Stimulated activated CD4-positive, alpha-beta T cell treated with anti-CD3 and anti-CD28 coated beads, Interleukin-2, amount 100 ng/mL, for 24 hours (primary cell): ENCODE measurements around the gene RGS7.
"Not testable (repeated sequence)": the region's sequence is repeated elsewhere in the genome, so short reads cannot be mapped to it uniquely, and the experiment has no call there.

Experiments
- DNase-seq, 2 donors: peaks; one replicate each; pipeline ENCODE4 v3.0.0-alpha.2; 2020

Gene RGS7

DNA sequence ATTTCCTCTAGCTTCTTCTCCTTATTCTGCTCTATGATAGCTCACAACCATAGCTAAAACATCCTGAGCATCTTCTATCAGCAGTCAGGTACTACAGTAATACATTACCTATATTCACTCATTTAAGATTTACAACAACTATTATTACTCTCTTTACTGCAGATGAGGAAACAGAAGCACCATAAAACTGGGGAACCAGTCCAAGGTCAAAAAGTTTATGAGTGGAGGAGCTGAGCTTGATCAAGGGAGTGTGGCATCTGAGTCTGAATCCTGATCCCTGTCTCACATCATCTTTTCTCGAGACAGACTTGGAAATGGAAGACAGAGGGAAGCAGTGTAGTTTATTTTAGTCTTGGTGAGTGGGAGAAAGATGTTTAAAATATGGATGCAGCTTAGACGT is 288.6 kb downstream of the RGS7 start:
- DNase-seq: no peak

DNA sequence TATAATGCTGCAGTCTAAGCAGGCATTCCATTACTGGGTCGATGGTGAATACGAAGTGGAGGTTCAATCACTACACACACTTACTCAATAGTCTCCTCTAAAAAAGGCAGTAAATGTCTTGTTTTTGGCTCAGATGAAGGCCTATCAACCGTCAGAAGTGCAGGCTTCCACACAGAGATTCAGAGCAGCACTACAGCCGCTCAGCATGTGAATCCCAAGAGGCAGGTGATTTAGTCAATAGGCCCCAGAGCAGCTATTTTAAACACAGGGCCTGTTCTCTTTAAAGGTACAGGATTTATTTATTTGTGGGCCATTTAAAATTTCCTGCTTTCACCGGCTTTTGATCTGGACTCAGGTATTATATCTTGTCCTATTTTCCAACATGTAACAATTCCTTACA is 293.7 kb downstream of the RGS7 start:
- DNase-seq: no peak

DNA sequence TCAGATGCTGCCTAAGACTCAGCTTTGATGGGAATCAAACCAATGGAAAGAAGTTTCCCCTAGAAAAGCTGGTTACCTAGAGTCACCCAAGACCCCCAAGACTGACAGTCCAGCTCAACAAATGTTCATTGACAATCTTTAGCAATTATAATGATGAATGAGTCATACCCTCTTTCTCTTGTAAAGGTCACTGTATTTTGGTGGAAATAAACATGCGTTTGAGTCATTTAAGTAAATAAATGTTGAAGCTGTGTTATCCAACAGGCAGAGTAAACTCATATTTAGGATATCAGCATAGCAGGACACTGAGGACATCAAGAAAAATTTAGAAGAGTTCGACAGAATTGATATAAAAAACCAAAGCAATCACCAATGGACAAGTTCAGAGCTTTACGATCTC is 295.9 kb downstream of the RGS7 start:
- no peak for DNase-seq

DNA sequence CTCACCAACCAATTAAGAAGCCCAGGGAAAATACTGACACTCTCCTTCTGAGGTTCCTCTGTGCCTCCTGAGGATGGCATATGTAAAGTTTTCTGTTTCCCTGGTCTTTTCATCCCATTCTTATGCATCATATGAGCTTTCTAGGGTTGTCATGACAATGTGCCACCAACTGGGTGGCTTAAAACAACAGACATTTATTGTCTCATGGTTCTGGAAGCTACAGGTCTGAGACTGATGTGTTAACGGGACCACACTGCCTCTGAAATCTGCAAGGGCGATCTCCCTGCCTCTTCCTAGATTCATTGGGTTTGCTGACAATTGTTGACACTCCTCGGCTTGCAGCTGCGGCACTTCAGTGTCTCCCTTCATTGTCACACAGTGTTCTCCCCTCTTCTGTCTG is 308.4 kb downstream of the RGS7 start:
- no peak for DNase-seq

DNA sequence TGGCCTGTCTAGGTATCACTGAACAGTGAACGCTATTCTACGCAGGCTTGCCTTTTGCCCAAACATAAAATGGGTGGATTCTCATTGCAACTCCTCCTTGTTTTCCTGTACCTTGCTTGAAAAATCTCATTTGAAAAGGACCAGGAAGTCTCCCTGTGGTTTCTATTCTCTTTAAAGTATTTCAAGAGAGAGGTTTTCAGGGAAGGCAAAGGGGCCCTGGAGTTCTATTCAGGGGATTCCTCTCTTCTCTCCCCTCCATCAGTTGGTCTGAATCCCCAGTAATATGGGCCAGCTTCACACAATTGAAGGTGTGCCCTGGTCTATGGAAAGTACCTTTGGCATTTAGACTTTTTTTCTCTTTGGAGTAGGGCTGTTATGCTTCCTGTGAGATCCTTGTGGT is 311.3 kb downstream of the RGS7 start:
- no peak for DNase-seq

DNA sequence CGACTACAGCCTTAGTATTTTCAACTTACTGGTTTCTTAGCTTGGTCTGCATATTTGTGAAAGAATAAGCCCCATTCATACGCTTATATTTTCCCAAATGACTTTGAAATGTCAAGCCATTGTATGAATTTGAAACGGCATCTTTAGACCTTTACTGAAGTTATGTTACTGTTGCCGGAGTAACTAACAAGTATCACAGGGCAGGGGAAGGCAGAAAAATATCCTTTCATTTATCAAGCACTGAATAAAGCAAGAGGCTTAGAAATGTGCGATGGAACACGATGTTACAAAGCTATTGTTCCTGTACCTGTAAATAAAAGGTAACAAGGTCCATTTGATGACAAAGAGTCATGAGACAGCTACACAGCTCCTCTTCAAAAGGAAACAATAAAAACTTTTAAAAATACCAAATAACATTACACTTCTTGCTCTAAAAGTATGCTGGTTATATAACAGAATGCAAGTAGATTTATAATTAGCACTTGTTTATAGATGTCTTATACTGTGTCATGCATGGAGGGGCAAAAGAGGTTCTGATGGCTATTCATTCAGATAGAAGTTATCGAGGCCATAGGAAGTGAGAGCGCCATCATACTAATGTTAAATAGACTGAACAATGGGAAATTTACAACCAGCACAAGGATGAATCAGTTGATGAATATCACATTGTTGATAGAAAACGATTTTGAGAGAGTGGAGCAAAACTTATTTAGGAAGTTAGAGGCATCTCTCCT is 322.6 kb downstream of the RGS7 start:
- no peak for DNase-seq

DNA sequence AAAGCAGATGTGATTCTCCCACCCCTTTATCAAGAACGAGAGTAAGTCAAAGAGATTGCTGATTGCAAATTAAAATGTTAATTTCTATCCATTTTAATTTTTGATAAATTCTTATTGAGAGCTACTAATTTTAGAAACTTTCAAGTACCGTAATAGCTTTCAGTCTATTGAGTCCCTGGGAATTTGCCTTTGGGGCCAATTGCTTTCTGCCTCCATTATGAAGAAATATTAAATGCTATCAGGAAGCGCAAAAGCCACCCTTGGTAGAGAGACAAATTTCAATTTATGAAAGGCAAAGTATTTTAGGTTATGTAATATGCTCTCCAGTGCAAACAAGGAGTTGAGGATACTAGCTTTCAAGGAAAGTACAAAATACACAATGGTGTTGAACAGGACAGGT is 332.2 kb downstream of the RGS7 start:
- no peak for DNase-seq

DNA sequence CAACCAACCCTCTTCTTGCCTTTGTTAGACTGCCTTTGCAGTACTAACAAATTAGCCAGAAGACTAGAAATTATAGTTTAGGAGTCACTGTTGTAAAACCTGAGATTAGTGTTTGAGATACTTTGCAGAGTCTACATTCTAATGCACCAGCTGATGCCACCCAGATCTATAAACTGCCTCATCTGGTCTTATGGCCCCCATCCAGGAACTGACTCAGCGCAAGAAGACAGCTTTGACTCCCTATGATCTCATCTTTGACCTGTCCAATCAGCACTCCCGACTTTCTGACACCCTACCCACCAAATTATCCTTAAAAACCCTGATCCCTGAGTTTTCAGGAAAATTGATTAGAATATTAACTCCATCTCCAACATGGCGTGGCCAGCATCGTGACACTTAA is 334.6 kb downstream of the RGS7 start:
- DNase-seq: no peak

DNA sequence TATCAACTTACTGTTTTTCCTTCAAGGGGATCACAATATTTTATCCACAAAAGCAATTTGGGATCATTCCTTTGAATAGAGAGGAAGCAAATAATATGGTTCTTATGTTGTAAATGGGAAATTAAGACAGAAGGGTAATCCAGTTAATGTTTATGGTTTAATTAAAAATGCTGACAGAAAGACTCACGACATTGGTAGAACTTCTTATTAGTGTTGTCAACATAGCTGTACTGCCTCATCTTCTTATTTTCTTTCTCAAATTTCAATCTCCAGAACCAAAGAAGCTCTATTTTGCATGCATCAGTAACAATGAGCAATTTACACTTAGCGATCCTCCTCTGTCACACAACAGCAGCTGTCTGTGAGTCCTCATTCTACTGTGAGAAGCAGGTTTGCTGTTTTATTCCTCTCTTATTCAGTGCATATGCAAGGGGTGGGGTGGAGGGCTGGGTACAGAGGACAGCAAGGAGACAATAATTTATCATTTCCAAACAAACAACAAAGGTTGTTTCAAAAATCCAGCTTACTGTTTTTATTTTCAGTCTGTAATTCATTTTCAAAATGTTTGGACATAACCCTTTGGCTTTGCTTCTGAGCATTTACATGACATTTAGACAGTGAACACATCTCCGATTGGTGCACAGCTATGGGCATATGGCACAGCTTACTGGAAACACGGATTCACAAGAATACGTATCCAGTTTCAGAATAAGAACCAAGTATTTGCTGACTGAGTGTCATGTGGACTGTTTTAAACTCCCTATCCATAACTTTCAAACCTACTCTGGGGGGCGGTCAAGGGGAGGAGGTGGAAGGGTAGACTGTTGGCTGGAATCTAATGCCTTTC is 335.9 kb downstream of the RGS7 start:
- no peak for DNase-seq

DNA sequence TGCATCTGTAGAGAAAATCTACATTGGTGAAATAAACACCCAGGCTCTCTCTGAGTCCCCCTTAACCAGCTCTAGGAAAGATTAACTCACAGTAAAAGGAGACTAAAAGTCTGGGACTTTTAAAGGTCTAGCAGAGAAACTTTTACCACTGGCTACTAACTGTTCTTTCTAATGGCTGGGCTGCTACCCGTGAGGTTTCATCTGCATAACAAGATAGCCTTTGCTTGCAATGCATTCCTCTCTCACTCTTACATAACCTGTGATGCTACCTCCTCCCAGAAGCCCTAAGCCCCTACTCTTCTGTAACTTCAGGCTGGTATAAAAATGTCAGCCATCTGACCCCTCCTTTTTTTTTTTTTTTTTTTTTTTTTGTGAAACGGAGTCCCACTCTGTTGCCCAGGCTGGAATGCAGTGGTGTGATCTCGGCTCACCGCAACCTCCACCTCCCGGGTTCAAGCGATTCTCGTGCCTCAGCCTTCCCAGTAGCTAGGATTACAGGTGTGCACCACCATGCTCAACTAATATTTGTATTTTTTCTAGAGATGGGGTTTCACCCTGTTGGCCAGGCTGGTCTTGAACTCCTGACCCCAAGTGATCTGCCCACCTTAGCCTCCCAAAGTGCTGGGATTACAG is 344.2 kb downstream of the RGS7 start:
- DNase-seq: no peak

DNA sequence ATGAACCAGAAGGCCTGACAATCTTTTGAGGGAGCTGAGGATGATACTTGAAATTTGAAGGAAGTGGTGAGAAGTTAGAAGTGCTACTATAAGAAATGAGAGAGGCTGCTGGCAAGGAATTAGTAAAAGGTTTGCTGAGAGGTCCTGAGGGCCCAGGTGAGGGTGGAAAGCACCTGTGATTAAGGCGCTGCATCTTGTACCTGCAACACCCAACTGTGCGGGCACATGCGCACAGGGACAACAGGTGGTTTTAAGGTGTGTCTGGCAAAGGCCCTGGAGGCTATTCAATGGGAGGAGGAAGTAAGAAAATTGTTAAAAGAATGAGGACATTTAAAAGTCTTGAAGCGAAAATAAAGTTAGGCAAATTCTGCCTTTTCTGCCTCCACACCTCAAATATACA is 349.3 kb downstream of the RGS7 start:
- DNase-seq: no peak

DNA sequence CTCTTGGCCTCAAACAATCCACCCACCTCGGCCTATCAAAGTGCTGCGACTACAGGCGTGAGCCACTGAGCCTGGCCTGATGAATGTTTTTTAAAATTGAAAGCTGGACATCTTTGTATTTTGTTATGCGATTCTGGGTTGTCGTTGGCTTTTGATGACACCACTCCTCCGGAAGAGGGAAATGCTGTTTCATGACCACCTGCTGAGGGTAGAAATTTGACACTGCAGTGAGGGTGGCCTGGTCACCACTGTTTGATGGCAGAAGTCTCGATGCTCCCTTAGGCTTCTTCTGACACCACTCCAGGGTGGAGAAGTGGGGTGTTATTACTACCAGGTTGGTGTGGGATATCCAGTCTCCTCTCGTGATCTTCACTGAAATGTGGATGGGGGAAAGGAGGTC is 357.2 kb downstream of the RGS7 start:
- no peak for DNase-seq

DNA sequence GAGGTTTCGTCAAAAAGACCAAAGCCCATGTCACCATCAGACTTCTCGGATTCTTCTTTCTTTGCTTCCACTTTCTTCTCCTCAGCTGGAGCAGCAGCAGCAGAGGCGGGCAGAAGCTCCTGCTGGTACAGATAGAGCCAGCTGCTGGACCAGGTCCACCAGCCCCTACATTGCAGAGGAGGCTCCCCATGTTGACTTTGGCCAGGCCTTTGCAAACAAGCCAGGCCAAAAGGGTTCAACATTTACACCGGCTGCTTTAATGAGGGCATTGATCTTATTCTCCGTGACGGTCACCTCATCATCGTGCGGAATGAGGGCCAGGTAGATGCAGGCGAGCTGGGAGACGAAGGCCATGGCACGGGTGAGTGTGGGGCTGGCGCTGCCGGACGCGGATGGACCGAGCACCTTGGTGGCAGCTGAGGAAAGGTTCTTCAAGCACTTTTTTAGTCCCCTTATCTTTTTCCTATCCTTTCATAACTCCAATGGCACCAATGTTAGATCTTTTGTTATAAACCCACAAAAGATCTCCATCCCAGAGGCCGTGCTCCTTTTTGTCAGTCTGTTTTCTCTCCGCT is 358.5 kb downstream of the RGS7 start:
- no peak for DNase-seq

DNA sequence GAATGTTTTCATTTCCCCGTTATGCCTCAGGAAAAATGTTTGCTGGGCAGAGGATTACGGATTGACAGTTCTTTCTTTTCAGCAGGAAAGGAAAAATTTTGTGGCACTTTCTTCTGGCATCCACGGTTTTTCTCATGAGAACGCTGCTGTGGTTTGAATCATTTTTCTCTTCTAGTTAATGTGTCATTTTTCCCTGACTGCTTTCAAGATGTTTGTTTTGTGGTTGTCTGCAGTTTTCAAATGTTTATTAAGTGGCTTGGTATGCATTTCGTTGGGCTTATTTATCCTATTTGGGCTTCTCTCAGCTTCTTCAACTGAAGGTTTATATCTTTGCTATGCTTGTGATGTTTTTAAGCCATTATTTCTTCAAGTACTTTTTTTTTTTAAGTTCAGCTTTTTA is 359.0 kb downstream of the RGS7 start:
- DNase-seq: no peak

DNA sequence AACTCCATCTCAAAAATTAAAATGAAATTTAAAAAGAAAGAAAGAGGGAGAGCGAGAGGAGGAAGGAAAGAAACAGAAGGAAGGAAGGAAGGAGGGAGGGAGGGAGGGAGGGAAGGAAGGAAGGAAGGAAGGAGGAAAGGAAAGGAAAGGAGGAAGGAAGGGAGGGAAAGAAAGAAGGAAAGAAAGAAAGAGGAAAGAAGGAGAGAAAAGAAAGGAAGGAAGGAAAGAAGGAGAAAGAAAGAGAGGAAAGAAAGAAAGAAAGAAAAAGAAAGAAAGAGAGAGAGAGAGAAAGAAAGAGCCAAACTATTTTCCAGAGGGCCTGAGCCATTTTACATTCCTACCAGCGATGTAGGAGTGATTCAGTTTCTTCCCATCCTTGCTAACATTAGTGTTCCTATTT is 364.0 kb downstream of the RGS7 start:
- DNase-seq: no peak

DNA sequence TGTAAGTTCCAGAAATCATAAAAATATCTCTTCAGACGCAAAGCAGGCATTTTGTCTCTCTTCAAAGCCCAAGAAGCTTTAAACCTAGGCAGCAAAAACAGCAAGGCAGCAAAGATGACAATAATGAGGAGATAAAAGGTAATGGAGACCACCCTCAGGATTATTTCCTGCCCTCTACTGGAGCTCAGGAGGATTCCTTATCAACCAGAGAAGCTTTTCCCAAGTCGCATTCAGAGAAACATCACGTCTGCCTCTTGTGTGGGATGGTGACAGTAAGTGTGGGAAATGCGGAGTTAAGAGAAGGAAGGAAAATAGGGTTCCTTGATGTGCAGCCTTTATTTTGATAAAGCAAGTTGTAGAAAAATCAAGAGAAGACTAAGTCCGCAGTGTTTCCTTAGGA is 365.8 kb downstream of the RGS7 start:
- DNase-seq: no peak

DNA sequence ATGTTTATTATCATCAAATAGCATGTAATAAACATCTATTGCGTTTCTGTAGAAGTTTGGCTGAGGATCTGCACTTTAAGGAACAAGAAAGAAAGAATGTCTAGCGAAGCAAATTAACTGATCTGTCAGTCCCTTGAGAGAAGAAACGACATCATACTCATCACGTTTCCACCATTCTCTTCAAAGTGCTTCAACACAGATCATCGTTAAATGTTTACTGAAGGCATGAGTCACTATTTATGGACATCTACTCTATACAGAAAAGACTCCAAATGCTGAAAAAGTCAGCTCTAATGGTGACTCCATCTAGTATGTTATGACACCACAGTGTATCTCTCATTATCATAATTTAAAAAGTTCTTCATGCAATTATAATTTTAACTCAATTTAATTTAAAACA is 369.1 kb downstream of the RGS7 start:
- no peak for DNase-seq

DNA sequence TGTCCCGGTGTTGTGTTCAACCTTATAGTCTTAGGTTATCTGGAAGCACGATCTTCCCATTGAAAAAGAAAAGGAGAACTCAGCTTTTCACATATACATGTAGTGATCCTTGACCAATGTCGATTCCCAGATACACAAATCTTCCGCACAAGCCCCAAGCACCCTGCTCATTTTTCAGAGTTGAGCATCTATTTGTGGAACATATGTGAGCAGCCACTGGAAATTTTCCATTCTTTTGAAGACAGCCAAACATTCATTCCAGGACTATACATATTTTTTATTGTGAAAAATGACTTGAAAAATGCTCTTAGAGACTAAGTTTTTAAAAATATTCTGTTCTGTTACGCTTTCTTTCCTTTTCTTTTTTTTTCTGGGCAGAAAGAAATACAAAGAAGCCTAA is 371.9 kb downstream of the RGS7 start:
- DNase-seq: no peak

DNA sequence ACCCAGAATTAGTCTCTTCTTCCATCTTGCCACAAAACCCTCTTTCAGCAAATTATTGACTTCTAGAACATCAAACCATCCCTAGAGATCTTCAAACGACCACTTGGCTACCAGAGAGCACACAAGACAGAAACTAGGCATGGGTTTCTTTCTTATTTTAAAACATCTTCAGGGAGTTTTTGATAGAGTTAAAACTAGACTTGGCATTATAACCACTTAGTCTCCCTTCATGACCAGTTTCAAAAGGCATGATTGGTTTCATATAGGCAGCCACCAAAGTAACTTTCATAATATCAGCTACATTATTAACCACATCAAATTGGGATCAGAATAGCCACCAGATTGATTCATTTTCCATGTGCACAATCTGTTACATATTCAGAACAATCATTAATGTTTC is 376.7 kb downstream of the RGS7 start:
- no peak for DNase-seq

DNA sequence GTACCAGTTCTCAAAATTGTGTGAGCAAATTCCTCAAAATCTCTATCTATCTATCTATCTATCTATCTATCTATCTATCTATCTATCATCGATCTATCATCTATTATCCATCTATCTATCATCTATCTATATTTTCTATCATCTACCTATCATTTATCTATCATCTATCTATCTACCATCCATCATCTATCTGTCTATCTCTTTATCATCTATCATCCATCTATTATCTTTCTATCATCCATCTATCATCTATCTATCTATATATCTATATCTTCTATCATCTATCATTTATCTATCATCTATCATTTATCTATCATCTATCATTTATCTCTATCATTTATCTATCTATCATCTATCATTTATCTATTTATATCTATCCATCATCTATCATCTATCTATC is 380.3 kb downstream of the RGS7 start:
- DNase-seq: no peak

DNA sequence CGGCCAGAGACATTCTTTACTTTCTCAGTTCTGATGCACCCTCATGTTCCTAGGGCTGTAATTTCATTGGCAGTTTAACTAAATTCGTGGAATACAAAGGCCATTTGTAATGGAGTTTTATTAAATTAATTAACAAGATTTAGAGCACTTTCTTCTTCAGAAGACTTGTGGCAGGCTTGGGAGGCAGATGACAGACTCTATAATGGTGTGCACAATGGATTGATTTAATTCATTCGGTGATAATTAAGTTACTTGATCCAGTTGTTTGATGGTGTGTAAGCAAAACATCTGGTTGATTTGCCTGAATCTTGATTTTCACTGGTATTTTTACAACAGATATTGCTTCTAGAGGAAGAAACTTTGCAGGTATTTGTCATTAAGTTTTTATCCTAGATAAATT is 383.1 kb downstream of the RGS7 start:
- DNase-seq: no peak

DNA sequence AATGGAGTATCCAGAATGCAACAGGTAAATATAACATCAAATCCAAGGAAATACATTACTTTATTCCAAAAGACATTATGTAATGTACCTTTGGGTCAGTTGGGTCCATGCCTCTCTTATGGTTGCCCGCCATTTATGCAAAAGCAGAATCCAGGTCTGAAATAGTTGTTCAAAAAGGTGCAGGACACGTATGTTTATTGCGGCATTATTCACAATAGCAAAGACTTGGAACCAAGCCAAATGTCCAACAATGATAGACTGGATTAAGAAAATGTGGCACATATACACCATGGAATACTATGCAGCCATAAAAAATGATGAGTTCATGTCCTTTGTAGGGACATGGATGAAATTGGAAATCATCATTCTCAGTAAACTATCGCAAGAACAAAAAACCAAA is 384.9 kb downstream of the RGS7 start:
- not testable (repeated sequence) for DNase-seq

DNA sequence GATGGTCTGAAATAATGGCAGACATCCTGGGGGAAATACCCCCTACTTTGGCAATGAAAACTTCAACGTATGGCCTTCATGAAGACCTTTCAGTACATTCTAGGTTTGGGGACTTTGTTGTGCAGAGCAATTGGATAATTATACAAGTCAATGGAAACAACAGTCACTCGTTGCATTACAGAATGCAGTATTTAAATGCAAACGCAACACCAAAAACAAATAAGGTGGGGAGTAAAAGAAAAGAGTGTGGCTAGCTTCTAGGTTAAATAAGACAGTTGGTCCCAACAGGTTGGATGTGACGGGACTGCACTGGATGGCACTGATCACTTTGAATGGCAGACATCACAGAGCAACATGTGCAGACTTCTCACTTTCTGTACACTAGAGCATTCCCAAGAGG is 386.8 kb downstream of the RGS7 start:
- no peak for DNase-seq

DNA sequence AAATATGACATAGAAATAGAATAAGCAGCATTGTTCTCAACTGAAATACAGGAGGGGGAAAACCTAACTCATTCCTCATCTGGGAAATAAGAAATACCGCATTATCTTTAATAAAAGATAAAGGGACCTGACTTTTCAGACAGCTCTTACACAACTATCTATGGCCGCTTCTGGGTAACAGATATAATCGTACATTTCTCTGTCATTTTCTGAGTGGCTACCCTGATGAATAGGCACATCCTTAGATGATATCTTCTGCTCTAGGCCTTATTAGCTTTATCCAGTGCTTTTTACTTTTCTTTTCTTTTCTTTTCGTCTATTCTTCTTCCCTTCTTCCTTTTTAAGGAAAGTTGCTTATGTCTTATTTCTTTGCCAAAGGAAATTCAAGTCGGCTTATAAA is 388.1 kb downstream of the RGS7 start:
- DNase-seq: no peak
